T-helper 1 cell treated with Interleukin-12 subunit alpha and Interleukin-12 subunit beta and Interleukin-4 antibody, amounts not matched to agents 30 ng/mL and 1 ng/mL, for 36 hours (primary cell): ENCODE results near the gene ERG28. TPM values are rescaled to one million over a fixed set of nuclear protein-coding genes. Genes with fewer than 3 reads are reported as not detected.

Experiments used
- total RNA-seq: library from RNA; stranded (reverse); gene quantifications from 2 replicates; pipeline ENCODE4 v1.2.3, GENCODE V29; 2022

ERG28 gene
- total RNA-seq, 1 donor from 2014 or later = 20.2 TPM

Other genes starting within 250 kb of the ERG28 start
- 4.0 and 4.1 TPM in 2 replicates for gene JDP2, start 232.9 kb downstream of the ERG28 start, total RNA-seq
- 148 and 149 TPM in 2 replicates for gene BATF, start 138.4 kb downstream of the ERG28 start, total RNA-seq
- 4.6 and 6.9 TPM in 2 replicates for gene FLVCR2, start 82.3 kb downstream of the ERG28 start, total RNA-seq
- 31.7 and 32.2 TPM in 2 replicates for gene TTLL5, start 370 bp upstream of the ERG28 start, total RNA-seq